ENCODE results near the gene ZBTB45. TPM values are rescaled to one million over a fixed set of nuclear protein-coding genes. Genes with fewer than 3 reads are reported as not detected.

The ZBTB45 gene
- total and polyA plus RNA-seq, 10 of the 15 experiments (the other 5 are each of a cell fraction or from before 2014, with no cell fraction given), result 0.29 to 17.2 (median 4.2) TPM

- TF ChIP-seq BMI1 (IDR thresholded peaks at IDR 0.05; ENCODE audit: borderline replicate concordance), result no peak
- peak; percentile 49; the same call in 1 of the 2 replicates for TF ChIP-seq POLR2AphosphoS5 (IDR thresholded peaks at IDR 0.05; ENCODE audit: low read length)
- peak; percentile 50; the same call in 1 of the 2 replicates for TF ChIP-seq MEF2A (IDR thresholded peaks at IDR 0.05; ENCODE audit: insufficient read depth, low read depth, low read length)
- TF ChIP-seq MTA2 (IDR thresholded peaks at IDR 0.05; ENCODE audit: low read depth), result peak; percentile 60
- no peak for TF ChIP-seq JUNB (IDR thresholded peaks at IDR 0.05)
- no peak for TF ChIP-seq ZNF384 (IDR thresholded peaks at IDR 0.05; ENCODE audit: borderline replicate concordance, low read depth, low read length)
- TF ChIP-seq STAT3 (IDR thresholded peaks at IDR 0.05; ENCODE audit: low read depth, low read length), result no peak
- TF ChIP-seq ASH2L (IDR thresholded peaks at IDR 0.05; ENCODE audit: borderline replicate concordance, low read depth), result no peak
- TF ChIP-seq RAD21 (IDR thresholded peaks at IDR 0.05; ENCODE audit: insufficient read depth, low read depth, low read length), result 0 out of 2 replicates have a peak, but pooled peaks have one; percentile 16
- TF ChIP-seq KAT2A (conservative IDR thresholded peaks at IDR 0.05; ENCODE audit: control insufficient read depth, low read depth, low read length), result no peak
- TF ChIP-seq PAX5 (IDR thresholded peaks at IDR 0.05; ENCODE audit: borderline replicate concordance, low read depth, low read length), result peak; percentile 49; the same call in 1 of the 2 replicates
- TF ChIP-seq TBL1XR1 (IDR thresholded peaks at IDR 0.05; ENCODE audit: low read depth, low read length), result peak; percentile 45; the same call in 1 of the 2 replicates
- peak; percentile 47; the same call in 1 of the 2 replicates for TF ChIP-seq WRNIP1 (IDR thresholded peaks at IDR 0.05; ENCODE audit: borderline replicate concordance, low read depth, low read length)
- TF ChIP-seq USF1 (IDR thresholded peaks at IDR 0.05; ENCODE audit: borderline replicate concordance, extremely low read length, insufficient read depth, low read depth, low read length), result peak; percentile 25
- peak; percentile 89 for TF ChIP-seq YY1 (IDR thresholded peaks at IDR 0.05; ENCODE audit: low read depth, low read length)
- TF ChIP-seq HSF1 (IDR thresholded peaks at IDR 0.05; ENCODE audit: low read depth, low read length), result peak; percentile 39; the same call in 1 of the 2 replicates
- TF ChIP-seq SRF (IDR thresholded peaks at IDR 0.05; ENCODE audit: low read depth in 2 of 2, low read length in 2 of 2), result peak; percentile 60 to 84; a peak in 3 of 4 replicates
- peak; percentile 58; the same call in 1 of the 2 replicates for TF ChIP-seq SMAD5 (IDR thresholded peaks at IDR 0.05; ENCODE audit: low read depth)
- TF ChIP-seq RB1 (IDR thresholded peaks at IDR 0.05; ENCODE audit: borderline replicate concordance), result peak; percentile 94; the same call in 1 of the 2 replicates
- TF ChIP-seq JUND (IDR thresholded peaks at IDR 0.05; ENCODE audit: low read depth, low read length), result peak; percentile 21; the same call in 1 of the 2 replicates
- no peak for TF ChIP-seq KDM1A (IDR thresholded peaks at IDR 0.05; ENCODE audit: borderline replicate concordance)
- peak; percentile 56 for TF ChIP-seq MEF2B (IDR thresholded peaks at IDR 0.05; ENCODE audit: partially characterized antibody, poor library complexity, severe bottlenecking)
- peak; percentile 47 to 56; a peak in 2 of 4 replicates for TF ChIP-seq BHLHE40 (IDR thresholded peaks at IDR 0.05; ENCODE audit: borderline replicate concordance in 1 of 2, low read depth in 2 of 2, low read length in 1 of 2)
- TF ChIP-seq PKNOX1 (IDR thresholded peaks at IDR 0.05), result peak; percentile 73; the same call in 1 of the 2 replicates
- peak; percentile 72 for TF ChIP-seq TAF1 (IDR thresholded peaks at IDR 0.05; ENCODE audit: borderline replicate concordance, low read depth, low read length)
Measured at GRCh38 chr19:58499021-58499927, 20.3 kb downstream of the ZBTB45 start (continued).

Data from GM12878 (cell line).